NCI-H128 (cell line): ENCODE results near the gene RPL13.
"Not testable (repeated sequence)": the region's sequence is repeated elsewhere in the genome, so short reads cannot be mapped to it uniquely, and the experiment has no call there.

ENCODE experiments used
- DNase-seq: peaks from one replicate; lab custom pipeline; 2025; ENCODE audit not compliant: unreplicated experiment; lab: John Stamatoyannopoulos, UW

RPL13 gene

DNA sequence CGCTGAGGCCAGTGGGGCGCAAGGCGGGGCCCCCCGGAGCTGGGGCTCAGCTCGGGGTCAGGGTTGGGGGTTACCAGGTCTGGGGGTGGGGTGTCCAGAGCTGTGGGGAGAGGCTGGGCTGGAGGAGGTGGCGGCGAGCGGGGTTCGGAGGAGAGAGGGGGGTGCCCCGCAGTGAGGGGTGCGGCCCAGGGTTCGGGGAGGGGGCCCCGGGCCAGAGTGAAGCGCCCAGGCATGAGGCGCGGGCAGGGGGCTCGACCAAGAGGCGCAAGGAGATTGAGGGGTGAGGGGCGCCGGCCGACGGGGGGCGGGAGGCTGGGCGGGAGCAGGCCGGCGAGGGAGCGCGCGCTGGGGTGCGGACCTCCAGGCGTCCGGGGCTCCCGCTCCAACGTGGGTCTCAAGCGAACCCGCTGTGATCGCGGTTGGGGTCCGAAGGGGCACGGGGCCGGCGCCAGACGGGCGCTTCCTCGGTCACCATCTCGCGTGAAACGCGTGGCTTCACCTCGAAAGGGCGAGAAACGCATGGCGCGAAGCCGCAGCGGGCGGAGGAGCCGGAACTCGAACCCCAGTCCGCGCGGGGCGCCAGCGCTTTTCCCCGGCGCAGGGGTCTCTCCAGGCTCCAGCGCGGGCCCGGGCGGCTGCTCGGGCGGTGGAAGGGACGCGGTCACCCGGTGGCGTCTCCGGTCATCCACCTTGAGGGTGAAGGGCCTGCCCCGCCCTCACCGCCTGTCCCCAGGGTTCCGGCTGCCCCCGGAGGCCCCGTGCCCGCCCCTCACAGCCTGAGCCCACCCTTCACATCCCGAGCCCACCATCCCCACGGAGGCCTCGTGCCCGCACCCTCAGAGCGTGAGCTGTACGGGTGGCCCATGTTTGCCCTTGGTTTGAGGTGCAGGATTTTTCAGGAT, 15.9 kb downstream of the RPL13 start:
- no peak for DNase-seq

DNA sequence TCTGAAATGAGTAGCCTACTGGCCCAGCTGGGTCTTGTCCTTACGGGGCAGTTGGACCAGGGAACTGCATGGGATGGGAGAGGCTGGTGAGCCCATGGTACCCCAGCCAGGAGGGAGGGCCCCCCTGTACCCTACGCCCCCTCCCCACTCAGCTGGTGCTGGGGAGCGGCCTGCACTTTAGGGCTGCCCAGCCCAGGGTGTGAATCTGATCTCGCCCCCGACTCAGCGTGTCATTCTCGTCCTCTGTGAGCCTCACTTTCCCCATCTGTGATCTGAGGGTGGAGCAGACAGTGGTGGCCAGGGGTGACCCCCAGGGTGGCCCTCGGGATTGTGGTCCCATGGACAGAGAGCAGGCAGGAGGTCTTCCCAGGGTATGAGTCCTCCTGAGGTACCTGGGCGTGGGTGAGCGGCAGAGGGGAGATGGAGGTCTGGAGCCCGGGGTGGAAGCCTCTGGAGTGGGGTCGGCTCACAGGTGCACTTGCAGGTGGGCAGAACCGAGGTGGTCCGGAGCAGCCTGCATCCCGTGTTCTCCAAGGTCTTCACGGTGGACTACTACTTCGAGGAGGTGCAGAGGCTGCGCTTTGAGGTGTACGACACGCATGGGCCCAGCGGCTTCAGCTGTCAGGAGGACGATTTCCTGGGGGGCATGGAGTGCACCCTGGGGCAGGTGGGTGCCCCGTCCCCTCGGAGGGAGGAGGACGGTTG, 16.7 kb downstream of the RPL13 start:
- DNase-seq, result no peak

DNA sequence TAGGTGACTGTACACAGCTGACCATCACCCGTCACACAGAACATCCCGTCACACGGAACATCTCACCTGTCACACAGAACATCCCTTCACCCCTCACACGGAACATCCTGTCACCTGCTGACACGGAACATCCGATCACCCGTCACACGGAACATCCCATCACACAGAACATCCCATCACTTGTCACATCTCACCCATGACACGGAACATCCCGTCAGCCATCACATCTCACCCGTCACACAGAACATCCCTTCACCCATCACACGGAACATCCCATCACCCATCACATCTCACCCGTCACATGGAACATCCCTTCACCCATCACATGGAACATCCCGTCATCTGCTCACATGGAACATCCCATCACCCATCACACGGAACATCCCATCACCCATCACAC, 18.9 kb downstream of the RPL13 start:
- no peak for DNase-seq

- DNase-seq, result no peak
Observed at GRCh38 chr16:89581045-89581695, 20.7 kb downstream of the RPL13 start.

DNA sequence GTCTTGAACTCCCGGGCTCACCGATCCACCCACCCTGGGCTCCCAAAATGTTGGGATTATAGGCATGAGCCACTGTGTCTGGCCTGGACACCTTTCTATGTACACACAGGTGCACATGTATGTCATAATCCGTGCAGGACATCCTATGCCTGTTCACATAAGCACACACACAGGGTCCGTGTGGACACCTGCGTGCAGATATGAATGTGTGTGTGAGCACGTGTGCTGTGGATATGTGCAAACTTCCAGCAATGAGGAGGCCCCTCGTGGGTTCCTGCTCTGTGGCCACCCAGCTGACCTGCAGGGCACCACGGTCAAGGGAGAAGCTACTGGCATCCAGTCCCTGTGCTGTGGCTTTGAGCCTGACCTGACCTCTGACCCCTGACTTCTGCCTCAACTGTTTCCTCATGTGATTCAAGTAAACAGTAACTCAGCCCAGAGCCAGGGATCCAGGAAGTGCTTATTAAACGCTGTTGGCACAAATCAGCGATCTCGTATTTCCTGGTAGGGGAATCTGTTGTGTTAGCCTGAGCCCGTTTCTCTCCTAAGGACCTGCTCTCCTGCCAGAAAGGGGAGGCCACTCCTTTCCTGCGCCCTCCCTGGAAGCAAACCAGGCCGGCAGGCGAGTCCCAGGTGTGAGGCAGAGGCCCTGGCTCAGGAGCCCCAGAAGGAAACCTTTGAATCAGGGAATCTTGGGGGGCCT, 21.5 kb downstream of the RPL13 start:
- DNase-seq, result no peak

DNA sequence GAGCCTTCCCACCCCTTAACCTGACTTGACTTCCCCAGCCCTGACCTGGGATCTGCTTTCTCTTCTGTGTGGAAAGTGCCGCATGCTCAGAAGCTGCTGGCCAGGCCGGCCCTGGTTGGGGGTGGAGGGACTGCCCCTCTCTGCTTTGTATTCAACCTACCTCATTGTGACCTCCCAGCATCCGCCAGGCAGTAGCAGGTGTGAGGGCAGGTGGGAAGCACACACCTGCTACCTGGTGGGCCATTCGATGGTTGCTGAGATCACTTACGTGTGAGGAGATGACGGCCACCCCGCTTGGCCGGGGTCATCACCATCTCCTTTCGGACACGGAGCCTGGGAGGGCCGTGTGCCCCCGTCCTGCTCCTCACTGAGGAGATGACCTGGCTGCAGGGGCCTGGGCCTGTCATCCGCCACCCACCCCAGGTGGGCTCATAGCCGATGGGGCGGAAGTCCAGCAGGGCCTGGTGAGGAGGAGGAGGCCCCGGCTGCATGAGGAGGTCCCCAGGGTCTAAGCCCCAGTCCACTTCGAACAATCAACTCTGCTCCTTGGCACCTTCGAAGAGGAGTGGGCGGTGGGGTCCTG, 22.2 kb downstream of the RPL13 start:
- DNase-seq, result no peak

DNA sequence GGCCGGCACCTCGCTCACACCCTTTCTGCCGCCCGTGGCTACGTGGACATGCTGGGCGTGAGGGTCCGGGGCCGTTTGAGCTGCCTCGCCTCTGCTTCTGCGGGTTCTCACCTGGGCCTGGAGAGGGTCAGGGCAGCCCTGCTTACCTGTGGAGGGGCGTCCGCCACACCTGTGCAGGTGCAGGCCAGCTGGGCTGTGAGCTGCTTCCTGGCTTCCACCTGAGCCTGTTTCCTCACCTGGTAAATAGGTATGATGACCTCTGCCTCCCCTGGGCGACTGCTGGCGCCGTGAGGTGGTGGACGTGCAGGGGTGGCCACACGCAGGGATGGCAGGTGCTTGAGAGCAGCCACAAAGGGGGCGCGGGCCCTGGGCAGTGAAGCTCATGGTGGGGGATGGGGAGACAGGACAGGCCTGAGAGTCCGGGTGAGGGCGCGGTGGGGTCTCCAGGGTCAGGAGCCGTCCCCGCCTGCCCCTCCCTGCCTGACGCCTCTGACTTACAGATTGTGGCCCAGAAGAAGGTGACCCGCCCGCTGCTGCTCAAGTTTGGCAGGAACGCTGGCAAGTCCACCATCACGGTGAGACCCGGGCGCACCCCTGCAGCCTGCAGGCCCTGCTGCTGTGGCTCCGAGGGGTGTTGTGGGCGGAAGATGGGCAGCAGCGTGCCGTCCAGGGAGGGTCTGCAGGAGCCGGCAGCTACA, 22.9 kb downstream of the RPL13 start:
- no peak for DNase-seq

- no peak for DNase-seq
Observed at GRCh38 chr16:89583895-89584644, 23.6 kb downstream of the RPL13 start.

- no peak for DNase-seq
Observed at GRCh38 chr16:89584768-89585549, 24.5 kb downstream of the RPL13 start.

GRCh38 chr16:89586218-89586617, 25.7 kb downstream of the RPL13 start:
- no peak for DNase-seq

DNA sequence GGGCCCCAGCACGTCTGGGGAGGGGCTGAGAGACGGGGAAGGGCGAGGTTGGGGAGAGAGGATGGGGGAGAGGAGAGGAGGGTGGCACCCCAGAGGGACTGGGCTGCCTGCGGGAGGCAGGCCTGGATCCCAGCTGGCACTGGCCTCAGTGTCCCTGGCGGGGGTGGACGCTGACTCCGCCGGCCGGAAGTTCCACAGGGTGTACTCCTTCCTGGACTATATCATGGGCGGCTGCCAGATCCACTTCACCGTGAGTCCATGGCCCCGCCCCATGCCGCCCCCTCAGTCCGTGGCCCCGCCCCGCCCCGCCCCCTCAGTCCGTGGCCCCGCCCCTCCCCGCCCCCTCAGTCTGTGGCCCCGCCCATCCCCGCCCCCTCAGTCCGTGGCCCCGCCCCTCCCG, 26.4 kb downstream of the RPL13 start:
- no peak for DNase-seq

DNA sequence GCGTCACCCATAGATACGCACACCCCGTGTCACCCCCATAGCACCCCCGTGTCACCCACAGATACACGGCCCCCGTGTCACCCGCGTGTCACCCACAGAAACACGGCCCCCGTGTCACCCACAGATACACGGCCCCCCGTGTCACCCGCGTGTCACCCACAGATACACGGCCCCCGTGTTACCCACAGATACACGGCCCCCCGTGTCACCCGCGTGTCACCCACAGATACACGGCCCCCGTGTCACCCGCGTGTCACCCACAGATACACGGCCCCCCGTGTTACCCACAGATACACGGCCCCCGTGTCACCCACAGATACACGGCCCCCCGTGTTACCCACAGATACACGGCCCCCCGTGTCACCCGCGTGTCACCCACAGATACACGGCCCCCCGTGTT, 27.2 kb downstream of the RPL13 start:
- DNase-seq, result not testable (repeated sequence)

DNA sequence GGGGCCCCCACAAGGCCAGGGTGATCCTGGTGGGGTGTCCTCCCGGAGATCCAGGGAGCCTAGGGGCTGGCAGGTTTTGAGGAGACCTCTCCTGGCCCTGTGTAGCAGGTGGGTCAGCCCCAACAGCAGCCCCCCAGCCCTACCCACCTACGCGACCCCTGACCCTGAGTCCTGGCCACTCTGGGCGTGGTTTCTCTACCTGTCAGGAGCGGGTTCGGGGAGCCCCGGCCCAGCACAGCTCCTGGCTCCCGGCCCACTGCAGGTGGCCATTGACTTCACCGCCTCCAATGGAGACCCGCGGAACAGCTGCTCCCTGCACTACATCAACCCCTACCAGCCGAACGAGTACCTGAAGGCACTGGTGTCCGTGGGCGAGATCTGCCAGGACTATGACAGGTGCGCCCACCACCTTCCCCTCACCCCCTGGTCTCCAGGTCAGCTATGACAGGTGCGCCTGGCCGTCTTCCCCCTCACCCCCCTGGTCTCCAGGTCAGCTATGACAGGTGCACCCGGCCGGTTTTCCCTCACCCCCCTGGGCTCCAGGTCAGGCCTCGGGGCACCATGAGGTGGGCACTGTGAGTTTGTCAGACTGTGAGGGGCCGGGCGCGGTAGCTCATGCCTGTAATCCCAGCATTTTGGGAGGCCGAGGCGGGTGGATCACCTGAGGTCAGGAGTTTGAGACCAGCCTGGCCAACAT, 28.1 kb downstream of the RPL13 start:
- DNase-seq, result no peak

DNA sequence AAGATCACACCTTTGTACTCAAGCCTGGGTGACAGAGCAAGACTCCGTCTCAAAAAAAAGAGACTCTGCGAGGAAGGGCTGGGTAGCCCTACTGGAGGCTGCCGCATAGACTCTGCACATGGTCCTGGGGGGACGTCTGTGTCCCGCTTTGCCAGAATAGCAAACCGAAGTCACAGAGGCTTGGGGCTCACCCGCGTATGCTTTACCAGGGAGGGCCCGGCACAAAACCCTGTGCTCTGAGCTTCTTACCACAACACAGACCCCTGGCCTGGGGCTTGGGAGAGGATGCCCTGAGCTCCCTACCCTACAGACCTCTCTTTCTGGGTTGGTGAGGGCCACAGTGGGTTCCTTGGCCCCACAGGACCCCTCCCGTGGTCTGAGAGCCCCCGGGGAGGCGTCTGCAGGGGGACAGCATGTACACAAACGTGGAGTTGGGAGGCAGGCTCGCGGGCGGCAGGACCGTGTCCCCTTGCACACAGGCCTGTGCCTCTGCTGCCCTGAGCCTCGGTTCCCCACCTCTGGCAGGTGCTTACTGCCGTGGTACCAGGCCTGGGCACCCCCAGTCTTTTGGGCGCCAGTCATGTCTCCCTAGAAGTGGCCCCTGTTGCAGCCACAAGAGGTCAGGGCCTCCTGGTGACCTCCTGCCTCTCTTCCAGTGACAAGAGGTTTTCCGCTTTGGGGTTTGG, 28.9 kb downstream of the RPL13 start:
- no peak for DNase-seq

DNA sequence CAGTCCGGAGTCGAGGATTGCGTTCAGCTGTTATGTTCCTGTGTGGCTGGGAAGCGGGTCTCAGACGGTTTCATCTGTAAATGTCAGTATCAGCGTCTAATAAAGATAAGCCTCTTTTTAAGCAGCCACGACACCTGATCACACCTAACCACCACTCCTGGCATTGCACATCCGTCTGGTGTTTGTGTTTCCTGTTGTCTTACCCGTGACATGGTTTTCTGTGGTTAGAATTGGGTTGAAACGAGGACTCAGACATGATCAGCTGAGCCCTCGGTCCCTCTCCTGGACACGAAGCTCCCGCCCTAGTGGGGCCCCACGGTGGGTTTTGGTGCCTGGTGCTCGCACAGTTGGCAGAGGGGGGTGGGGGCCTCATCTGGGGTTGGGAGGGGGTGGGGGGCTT, 33.4 kb downstream of the RPL13 start:
- no peak for DNase-seq

DNA sequence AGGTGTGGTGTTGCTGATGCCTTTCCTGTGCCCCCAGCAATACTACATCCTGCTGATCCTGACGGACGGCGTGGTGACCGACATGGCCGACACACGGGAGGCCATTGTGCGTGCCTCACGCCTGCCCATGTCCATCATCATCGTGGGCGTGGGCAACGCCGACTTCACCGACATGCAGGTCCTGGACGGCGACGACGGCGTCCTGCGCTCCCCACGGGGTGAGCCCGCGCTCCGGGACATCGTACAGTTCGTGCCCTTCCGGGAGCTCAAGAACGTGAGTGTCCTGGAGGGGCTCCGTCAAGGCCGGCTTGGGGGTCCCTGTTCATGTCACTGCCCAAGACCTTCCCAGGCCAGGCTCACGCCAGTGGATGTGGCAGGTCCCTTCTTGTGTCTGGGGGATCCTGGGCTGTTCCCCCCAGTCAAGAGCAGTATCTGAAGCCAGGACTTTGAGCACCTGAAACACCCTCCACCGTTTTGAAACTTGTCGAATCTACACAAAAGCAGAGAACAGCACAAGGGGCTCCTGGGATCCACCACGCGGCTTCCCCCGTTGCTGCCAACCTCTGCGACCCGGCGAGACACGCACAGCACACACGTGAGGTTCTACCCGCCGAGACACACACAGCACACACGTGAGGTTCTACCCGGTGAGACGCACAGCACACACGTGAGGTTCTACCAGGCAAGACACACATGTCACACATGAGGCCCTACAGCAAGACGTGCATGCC, 35.0 kb downstream of the RPL13 start:
- no peak for DNase-seq
